Tibial nerve (tissue), 4 donors: ENCODE data around the gene MCC. TPM values are rescaled to one million over a fixed set of nuclear protein-coding genes. Genes with fewer than 3 reads are reported as not detected.
A peak's percentile ranks its signal among the peaks of the same experiment; 100 is the strongest.

Experiments used
- DNase-seq, 2 donors: peaks; one replicate each; pipeline ENCODE4 v3.0.0-alpha.2; 2019; ENCODE audit warnings: low spot score in 2 of 2
- H3K27ac ChIP-seq, 4 donors: fragments of 200-600 bp; sonication (generic) in 3 of 4; one replicate each; pipeline ENCODE4 v1.5.1; 2017 to 2019; ENCODE audit warnings: mild to moderate bottlenecking in 1 of 4
- H3K27me3 ChIP-seq, 2 donors: fragments of 200-600 bp; sonication (generic) in 1 of 2; one replicate each; pipeline versions ENCODE4 v1.5.1 to v1.6.0; 2017 to 2019
- H3K36me3 ChIP-seq, 3 donors: fragments of 200-600 bp; sonication (generic); one replicate each; pipeline ENCODE4 v1.5.1; 2018 to 2019
- H3K4me1 ChIP-seq, 4 donors: fragments of 200-600 bp; sonication (generic) in 3 of 4; one replicate each; pipeline ENCODE4 v1.5.1; 2017 to 2019
- H3K4me3 ChIP-seq, 4 donors: fragments of 200-600 bp; sonication (generic) in 3 of 4; one replicate each; pipeline ENCODE4 v1.5.1; 2017 to 2019; ENCODE audit warnings: mild to moderate bottlenecking in 1 of 4, moderate library complexity in 1 of 4
- H3K9me3 ChIP-seq, 4 donors: fragments of 200-600 bp; sonication (generic) in 3 of 4; one replicate each; pipeline ENCODE4 v1.5.1; 2017 to 2019
- EP300 ChIP-seq, 2 donors: sonication (generic); formaldehyde crosslinking; IDR thresholded peaks; one replicate each; pipeline ENCODE4 v1.6.1; 2017; ENCODE audit warnings: antibody characterized with exemption in 2 of 2, mild to moderate bottlenecking in 1 of 2
- POLR2A ChIP-seq, 2 donors: fragments of 450-650 bp; IDR thresholded peaks; one replicate each; pipeline ENCODE4 v1.6.1; 2017; ENCODE audit warnings: antibody characterized with exemption in 2 of 2, mild to moderate bottlenecking in 2 of 2, moderate library complexity in 2 of 2
- WGBS, 2 donors: methylation state at CpG; one replicate each; pipeline ENCODE4 v1.1.5; 2018; 5-methylcytosine and 5-hydroxymethylcytosine counted together
- total RNA-seq, 4 donors: library from RNA; depleted of rRNA; stranded (reverse); fragments of >200 nt; gene quantifications; one replicate each; pipeline ENCODE4 v1.1.0, GENCODE V29; 2016
- TF ChIP-seq, protein P1 (sequence below), 5 experiments: fragments of 200-600 bp in 3 of 5; fragments of 450-650 bp in 2 of 5; sonication (generic) in 3 of 5; IDR thresholded peaks; one replicate each; pipeline ENCODE4 v1.5.1; 2016 to 2019; ENCODE audit warnings: antibody characterized with exemption in 5 of 5, mild to moderate bottlenecking in 3 of 5, moderate library complexity in 2 of 5

The MCC gene
- total RNA-seq, 4 donors from 2014 or later = 55.5 to 122 (median 80.9) TPM

- no peaks in the 10 kb centered on the region for H3K9me3 ChIP-seq
- peaks cover 0 to 41% (median 9%) of the 10 kb centered on the region in 4 donors for H3K4me1 ChIP-seq
- WGBS, 2 donors = 57 to 59% methylated on average over 14 of the region's 14 CpGs
- DNase-seq = no peak
- TF ChIP-seq POLR2A (IDR thresholded peaks at IDR 0.05) (no peak), EP300 (IDR thresholded peaks at IDR 0.05) (no peak)
- TF ChIP-seq, protein P1, sequence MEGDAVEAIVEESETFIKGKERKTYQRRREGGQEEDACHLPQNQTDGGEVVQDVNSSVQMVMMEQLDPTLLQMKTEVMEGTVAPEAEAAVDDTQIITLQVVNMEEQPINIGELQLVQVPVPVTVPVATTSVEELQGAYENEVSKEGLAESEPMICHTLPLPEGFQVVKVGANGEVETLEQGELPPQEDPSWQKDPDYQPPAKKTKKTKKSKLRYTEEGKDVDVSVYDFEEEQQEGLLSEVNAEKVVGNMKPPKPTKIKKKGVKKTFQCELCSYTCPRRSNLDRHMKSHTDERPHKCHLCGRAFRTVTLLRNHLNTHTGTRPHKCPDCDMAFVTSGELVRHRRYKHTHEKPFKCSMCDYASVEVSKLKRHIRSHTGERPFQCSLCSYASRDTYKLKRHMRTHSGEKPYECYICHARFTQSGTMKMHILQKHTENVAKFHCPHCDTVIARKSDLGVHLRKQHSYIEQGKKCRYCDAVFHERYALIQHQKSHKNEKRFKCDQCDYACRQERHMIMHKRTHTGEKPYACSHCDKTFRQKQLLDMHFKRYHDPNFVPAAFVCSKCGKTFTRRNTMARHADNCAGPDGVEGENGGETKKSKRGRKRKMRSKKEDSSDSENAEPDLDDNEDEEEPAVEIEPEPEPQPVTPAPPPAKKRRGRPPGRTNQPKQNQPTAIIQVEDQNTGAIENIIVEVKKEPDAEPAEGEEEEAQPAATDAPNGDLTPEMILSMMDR (IDR thresholded peaks at IDR 0.05) = no peak
- H3K36me3 ChIP-seq = no peaks in the 10 kb centered on the region
- H3K27me3 ChIP-seq = no peaks in the 10 kb centered on the region
- H3K4me3 ChIP-seq = no peak overlapping the region
- peak overlapping the region in 1 of 4 donors; percentile 39 for H3K27ac ChIP-seq
Measured at GRCh38 chr5:113213551-113214425, 274.5 kb downstream of the MCC start.

GRCh38 chr5:113212244-113212920 is 275.9 kb downstream of the MCC start:
- 23 to 26% methylated on average over 5 of the region's 5 CpGs for WGBS, 2 donors
- H3K9me3 ChIP-seq = no peaks in the 10 kb centered on the region
- H3K27me3 ChIP-seq = no peaks in the 10 kb centered on the region
- TF ChIP-seq EP300 (IDR thresholded peaks at IDR 0.05) (no peak), POLR2A (IDR thresholded peaks at IDR 0.05) (no peak)
- TF ChIP-seq, protein P1 (IDR thresholded peaks at IDR 0.05) = no peak
- DNase-seq = no peak
- H3K4me3 ChIP-seq = no peak overlapping the region
- H3K27ac ChIP-seq = no peak overlapping the region
- H3K36me3 ChIP-seq = no peaks in the 10 kb centered on the region
- peaks cover 0 to 28% (median 5%) of the 10 kb centered on the region in 4 donors for H3K4me1 ChIP-seq

DNA sequence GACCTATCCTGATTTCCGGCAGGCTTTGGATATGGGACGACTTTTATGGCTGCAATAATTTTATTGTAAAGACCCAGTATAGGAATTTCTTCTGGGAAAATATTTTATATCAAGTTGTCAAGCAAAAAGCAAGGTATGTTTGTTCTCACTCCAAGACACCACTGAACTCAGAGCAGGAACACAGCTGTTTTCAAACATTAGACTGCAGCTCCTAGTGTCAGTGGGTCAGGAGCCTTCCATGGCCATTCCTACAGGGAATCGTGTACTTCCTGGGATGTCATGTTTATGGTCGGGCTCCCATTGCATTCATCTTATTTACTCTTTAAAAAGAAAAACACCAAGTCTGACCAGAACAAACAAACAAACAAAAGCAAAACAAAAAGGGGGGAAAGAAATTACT is 278.8 kb downstream of the MCC start:
- TF ChIP-seq, protein P1 (IDR thresholded peaks at IDR 0.05) = no peak
- TF ChIP-seq POLR2A (IDR thresholded peaks at IDR 0.05) (no peak), EP300 (IDR thresholded peaks at IDR 0.05) (no peak)
- DNase-seq = no peak
- 84% methylated on average over 4 of the region's 4 CpGs for WGBS, 2 donors

DNA sequence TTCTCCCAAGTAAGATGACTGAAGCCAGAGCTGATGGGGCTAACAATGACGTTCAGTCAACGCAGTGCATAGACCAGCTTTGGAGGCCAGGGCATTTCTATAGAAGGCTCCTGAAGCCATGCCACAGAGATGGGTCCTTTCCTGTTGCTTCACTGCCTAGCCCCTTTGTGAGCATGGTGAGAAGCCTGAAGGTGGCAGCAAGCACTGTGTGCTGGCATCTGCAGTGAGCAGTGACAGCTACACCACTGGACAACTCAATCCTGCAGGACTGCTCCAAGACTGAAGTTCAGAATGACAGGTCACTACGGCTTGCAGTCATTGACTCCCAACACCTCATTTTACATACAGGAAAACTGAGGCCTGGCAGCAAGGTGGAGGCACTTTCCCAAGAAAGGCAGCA is 282.4 kb downstream of the MCC start:
- TF ChIP-seq POLR2A (IDR thresholded peaks at IDR 0.05) (no peak), EP300 (IDR thresholded peaks at IDR 0.05) (no peak)
- TF ChIP-seq, protein P1 (IDR thresholded peaks at IDR 0.05) = no peak
- no peak overlapping the region for H3K4me3 ChIP-seq
- DNase-seq = no peak
- 81 to 90% methylated on average over 3 of the region's 3 CpGs for WGBS, 2 donors
- H3K9me3 ChIP-seq = no peaks in the 10 kb centered on the region
- no peak overlapping the region for H3K27ac ChIP-seq
- peaks cover 0 to 36% (median 0%) of the 10 kb centered on the region in 4 donors for H3K4me1 ChIP-seq
- no peaks in the 10 kb centered on the region for H3K36me3 ChIP-seq
- H3K27me3 ChIP-seq = no peaks in the 10 kb centered on the region

More for the DNA sequence above, 278.8 kb downstream of the MCC start:
- Histone ChIP-seq H3K27ac (no peak overlapping the region), H3K36me3 (no peaks in the 10 kb centered on the region), H3K27me3 (no peaks in the 10 kb centered on the region), H3K4me1 (peaks cover 0 to 35% (median 5%) of the 10 kb centered on the region in 4 donors), H3K4me3 (no peak overlapping the region), H3K9me3 (no peaks in the 10 kb centered on the region)

- Histone ChIP-seq H3K27me3 (no peaks in the 10 kb centered on the region), H3K27ac (peak overlapping the region in 1 of 4 donors; percentile 16), H3K4me1 (peaks cover 0 to 39% (median 1%) of the 10 kb centered on the region in 4 donors), H3K9me3 (no peaks in the 10 kb centered on the region), H3K4me3 (no peak overlapping the region), H3K36me3 (no peaks in the 10 kb centered on the region)
- WGBS, 2 donors = 78 to 88% methylated on average over 1 of the region's 1 CpG
- no peak for DNase-seq
- TF ChIP-seq, protein P1 (IDR thresholded peaks at IDR 0.05) = no peak
- no peak for TF ChIP-seq POLR2A (IDR thresholded peaks at IDR 0.05)
Measured at GRCh38 chr5:113205323-113205722, 282.9 kb downstream of the MCC start.
